Osteocyte (in vitro differentiated cells): Measurements from ENCODE around the gene ANKRD36B. TPM values are rescaled to one million over a fixed set of nuclear protein-coding genes. Genes with fewer than 3 reads are reported as not detected.

ENCODE experiments used
- total RNA-seq: library from RNA; stranded (reverse); gene quantifications from 2 replicates; pipeline ENCODE4 v1.2.1, GENCODE V29; 2021

The ANKRD36B gene
- total RNA-seq, 1 donor from 2014 or later: 37.3 TPM

Other genes starting within 250 kb of the ANKRD36B start
- gene COX5B, start 56.2 kb upstream of the ANKRD36B start, total RNA-seq: 185 and 191 TPM in 2 replicates
- 54.4 and 56.6 TPM in 2 replicates for gene ACTR1B, start 74.2 kb upstream of the ANKRD36B start, total RNA-seq
- 13.7 and 15.0 TPM in 2 replicates for gene C2orf92, start 79.8 kb upstream of the ANKRD36B start, total RNA-seq
- gene ZAP70, start 123.7 kb upstream of the ANKRD36B start, total RNA-seq: 0.44 and 1.1 TPM in 2 replicates